HG03175 (cell line): Measurements from ENCODE around the gene TLL1.

ENCODE experiments used
- ATAC-seq: cut with Tn5 transposase; IDR thresholded peaks from one replicate; pipeline ENCODE4 v1.9.1; 2021; ENCODE audit warnings: mild to moderate bottlenecking, moderate library complexity; ENCODE audit not compliant: unreplicated experiment

TLL1 gene

GRCh38 chr4:165879641-165880040, 6.6 kb downstream of the TLL1 start:
- ATAC-seq: no peak

- ATAC-seq: no peak
Measured at GRCh38 chr4:165894159-165894558, 21.1 kb downstream of the TLL1 start.

- no peak for ATAC-seq
Measured at GRCh38 chr4:165905405-165906027, 32.5 kb downstream of the TLL1 start.

GRCh38 chr4:165906272-165906671, 33.2 kb downstream of the TLL1 start:
- no peak for ATAC-seq

GRCh38 chr4:165909947-165910346, 36.9 kb downstream of the TLL1 start:
- no peak for ATAC-seq

GRCh38 chr4:165915215-165915614, 42.2 kb downstream of the TLL1 start:
- ATAC-seq: no peak

- ATAC-seq: peak; percentile 48
Measured at GRCh38 chr4:165921546-165921945, 48.5 kb downstream of the TLL1 start.

GRCh38 chr4:165922747-165923146, 49.7 kb downstream of the TLL1 start:
- ATAC-seq: no peak

- ATAC-seq: no peak
Measured at GRCh38 chr4:165926307-165926706, 53.3 kb downstream of the TLL1 start.

GRCh38 chr4:165927366-165927765, 54.3 kb downstream of the TLL1 start:
- ATAC-seq: no peak

- no peak for ATAC-seq
Measured at GRCh38 chr4:165927815-165928214, 54.8 kb downstream of the TLL1 start.

GRCh38 chr4:165928601-165929000, 55.6 kb downstream of the TLL1 start:
- ATAC-seq: no peak

- no peak for ATAC-seq
Measured at GRCh38 chr4:165929662-165930061, 56.6 kb downstream of the TLL1 start.

- no peak for ATAC-seq
Measured at GRCh38 chr4:165931741-165932140, 58.7 kb downstream of the TLL1 start.

GRCh38 chr4:165944900-165945299, 71.9 kb downstream of the TLL1 start:
- no peak for ATAC-seq

GRCh38 chr4:165945991-165946390, 73.0 kb downstream of the TLL1 start:
- no peak for ATAC-seq

GRCh38 chr4:165947019-165947418, 74.0 kb downstream of the TLL1 start:
- no peak for ATAC-seq

GRCh38 chr4:165953181-165953580, 80.1 kb downstream of the TLL1 start:
- ATAC-seq: no peak

GRCh38 chr4:165963621-165964020, 90.6 kb downstream of the TLL1 start:
- ATAC-seq: no peak

GRCh38 chr4:165964591-165964990, 91.6 kb downstream of the TLL1 start:
- no peak for ATAC-seq

GRCh38 chr4:165965503-165965902, 92.5 kb downstream of the TLL1 start:
- ATAC-seq: no peak

- no peak for ATAC-seq
Measured at GRCh38 chr4:165966833-165967232, 93.8 kb downstream of the TLL1 start.

- ATAC-seq: no peak
Measured at GRCh38 chr4:165967486-165967885, 94.4 kb downstream of the TLL1 start.
